ENCODE results near the gene FOXP1. TPM values are rescaled to one million over a fixed set of nuclear protein-coding genes. Genes with fewer than 3 reads are reported as not detected.
A peak's percentile ranks its signal among the peaks of the same experiment; 100 is the strongest.

Gene FOXP1
- total and polyA plus RNA-seq, 9 of the 15 experiments (the other 6 are each of a cell fraction or from before 2014, with no cell fraction given) = 7.7 to 34.5 (median 13.7) TPM

GRCh38 chr3:71026634-71027578 lies 556.6 kb downstream of the FOXP1 start (continued):
- TF ChIP-seq SIN3A (IDR thresholded peaks at IDR 0.05; ENCODE audit: borderline replicate concordance in 2 of 2, control insufficient read depth in 1 of 2, low read depth in 2 of 2, low read length in 2 of 2) (no peak), CBX3 (IDR thresholded peaks at IDR 0.05; ENCODE audit: borderline replicate concordance in 1 of 2, low read length in 2 of 2) (no peak), EP300 (IDR thresholded peaks at IDR 0.05; ENCODE audit: low read length) (peak; percentile 19; the same call in 1 of the 2 replicates), ZKSCAN8 (CRISPR knock-in tag; IDR thresholded peaks at IDR 0.05) (no peak), SMARCB1 (IDR thresholded peaks at IDR 0.05; ENCODE audit: insufficient read length, low read depth) (no peak), DDX20 (tag; IDR thresholded peaks at IDR 0.05; ENCODE audit: low read depth) (peak; percentile 8; the same call in 1 of the 2 replicates), E2F5 (CRISPR knock-in tag; IDR thresholded peaks at IDR 0.05) (no peak), ETV5 (CRISPR knock-in tag; IDR thresholded peaks at IDR 0.05; ENCODE audit: low read depth) (no peak), ZNF639 (CRISPR knock-in tag; conservative IDR thresholded peaks at IDR 0.05 in 1 of 2, IDR thresholded peaks at IDR 0.05 in 1 of 2) (no peak), SAP30 (IDR thresholded peaks at IDR 0.05; ENCODE audit: borderline replicate concordance, insufficient read depth, low read depth, low read length, poor library complexity, severe bottlenecking) (no peak), GMEB1 (CRISPR knock-in tag; IDR thresholded peaks at IDR 0.05) (0 out of 2 replicates have a peak, but pooled peaks have one; percentile 17), GTF2E2 (tag; IDR thresholded peaks at IDR 0.05) (0 out of 2 replicates have a peak, but pooled peaks have one; percentile 22), ZNF184 (CRISPR knock-in tag; IDR thresholded peaks at IDR 0.05) (no peak), ZNF785 (CRISPR knock-in tag; IDR thresholded peaks at IDR 0.05) (no peak), SNAPC5 (CRISPR knock-in tag; IDR thresholded peaks at IDR 0.05) (no peak), THRA (IDR thresholded peaks at IDR 0.05) (no peak), TAF9B (IDR thresholded peaks at IDR 0.05; ENCODE audit: partially characterized antibody) (no peak), BRF2 (IDR thresholded peaks at IDR 0.05; ENCODE audit: borderline replicate concordance, insufficient read depth, insufficient read length) (no peak)
